ENCODE results near the gene GFRA1.

DNA sequence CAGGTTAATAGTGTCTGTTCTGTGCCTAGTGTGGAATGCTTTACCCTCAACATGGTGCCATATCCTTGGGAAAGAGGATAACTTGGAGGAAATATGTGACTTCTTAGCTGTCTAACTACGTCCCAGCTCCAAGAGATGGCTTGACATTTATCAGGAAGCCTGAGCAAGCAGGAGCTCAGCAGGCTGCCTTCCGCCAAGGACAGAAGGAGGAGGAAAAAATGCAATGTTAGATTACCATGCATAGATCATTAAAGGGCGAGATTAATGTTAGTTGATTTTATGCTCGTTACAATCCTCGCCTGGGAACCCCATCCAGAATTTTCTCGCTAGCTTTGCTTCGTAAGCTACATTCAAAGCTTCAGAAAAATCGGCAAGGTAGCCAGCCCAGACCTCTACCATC lies 97.8 kb downstream of the GFRA1 start:
- TF ChIP-seq, protein P1, sequence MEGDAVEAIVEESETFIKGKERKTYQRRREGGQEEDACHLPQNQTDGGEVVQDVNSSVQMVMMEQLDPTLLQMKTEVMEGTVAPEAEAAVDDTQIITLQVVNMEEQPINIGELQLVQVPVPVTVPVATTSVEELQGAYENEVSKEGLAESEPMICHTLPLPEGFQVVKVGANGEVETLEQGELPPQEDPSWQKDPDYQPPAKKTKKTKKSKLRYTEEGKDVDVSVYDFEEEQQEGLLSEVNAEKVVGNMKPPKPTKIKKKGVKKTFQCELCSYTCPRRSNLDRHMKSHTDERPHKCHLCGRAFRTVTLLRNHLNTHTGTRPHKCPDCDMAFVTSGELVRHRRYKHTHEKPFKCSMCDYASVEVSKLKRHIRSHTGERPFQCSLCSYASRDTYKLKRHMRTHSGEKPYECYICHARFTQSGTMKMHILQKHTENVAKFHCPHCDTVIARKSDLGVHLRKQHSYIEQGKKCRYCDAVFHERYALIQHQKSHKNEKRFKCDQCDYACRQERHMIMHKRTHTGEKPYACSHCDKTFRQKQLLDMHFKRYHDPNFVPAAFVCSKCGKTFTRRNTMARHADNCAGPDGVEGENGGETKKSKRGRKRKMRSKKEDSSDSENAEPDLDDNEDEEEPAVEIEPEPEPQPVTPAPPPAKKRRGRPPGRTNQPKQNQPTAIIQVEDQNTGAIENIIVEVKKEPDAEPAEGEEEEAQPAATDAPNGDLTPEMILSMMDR (optimal IDR thresholded peaks at IDR 0.05 in 1 of 3, IDR thresholded peaks at IDR 0.05 in 1 of 3, conservative IDR thresholded peaks at IDR 0.05 in 1 of 3; ENCODE audit: extremely low read depth in 1 of 3, insufficient read depth in 2 of 3, low read length in 3 of 3): no peak
- TF ChIP-seq EZH2 (IDR thresholded peaks at IDR 0.05; ENCODE audit: low read length): no peak
